Measurements from ENCODE around the gene PHF23. TPM values are rescaled to one million over a fixed set of nuclear protein-coding genes. Genes with fewer than 3 reads are reported as not detected.

The PHF23 gene
- total RNA-seq, 1 experiment from 2014 or later: 45.8 TPM

GRCh38 chr17:7228920-7229319, 10.3 kb downstream of the PHF23 start:
- peaks cover 14% of the 10 kb centered on the region for H3K4me1 Mint-ChIP-seq
- H3K36me3 Mint-ChIP-seq: peaks cover 38% of the 10 kb centered on the region
- ChIA-PET CTCF (no interaction called here), POLR2A (no interaction called here)
- no peaks in the 10 kb centered on the region for H3K27me3 Mint-ChIP-seq (ENCODE audit: low read depth)
- no peak for TF ChIP-seq NR3C1 (CRISPR knock-in tag; conservative IDR thresholded peaks at IDR 0.05; ENCODE audit: low read depth)
- no peak for TF ChIP-seq ELF4 (CRISPR knock-in tag; IDR thresholded peaks at IDR 0.05; ENCODE audit: low read depth)
- TF ChIP-seq RORB (CRISPR knock-in tag; IDR thresholded peaks at IDR 0.05): no peak
- no peak for TF ChIP-seq FOXJ3 (CRISPR knock-in tag; IDR thresholded peaks at IDR 0.05; ENCODE audit: borderline replicate concordance)
- TF ChIP-seq USF1 (CRISPR knock-in tag; IDR thresholded peaks at IDR 0.05): no peak
- no peak for TF ChIP-seq CDX4 (CRISPR knock-in tag; IDR thresholded peaks at IDR 0.05; ENCODE audit: borderline replicate concordance)
- TF ChIP-seq IRF2 (CRISPR knock-in tag; IDR thresholded peaks at IDR 0.05; ENCODE audit: borderline replicate concordance, low read depth): no peak
- TF ChIP-seq TEAD4 (CRISPR knock-in tag; IDR thresholded peaks at IDR 0.05): no peak
- no peak for TF ChIP-seq MYBL2 (CRISPR knock-in tag; IDR thresholded peaks at IDR 0.05)
- no peak for TF ChIP-seq HMGXB4 (CRISPR knock-in tag; IDR thresholded peaks at IDR 0.05)
- no peak for TF ChIP-seq ZNF138 (CRISPR knock-in tag; conservative IDR thresholded peaks at IDR 0.05)
- no peak for TF ChIP-seq JAZF1 (CRISPR knock-in tag; IDR thresholded peaks at IDR 0.05)
- TF ChIP-seq E2F4 (CRISPR knock-in tag; IDR thresholded peaks at IDR 0.05; ENCODE audit: borderline replicate concordance, low read depth): no peak
- H3K27ac Mint-ChIP-seq: no peak overlapping the region
- no peaks in the 10 kb centered on the region for H3K9me3 Mint-ChIP-seq
- no peak for DNase-seq (ENCODE audit: low spot score)
- no peak overlapping the region for H3K4me3 Mint-ChIP-seq
- no peak for ATAC-seq

- H3K4me1 Mint-ChIP-seq: peaks cover 2% of the 10 kb centered on the region
- DNase-seq (ENCODE audit: low spot score) (no peak), ATAC-seq (no peak)
- no peaks in the 10 kb centered on the region for H3K27me3 Mint-ChIP-seq (ENCODE audit: low read depth)
- H3K36me3 Mint-ChIP-seq: peaks cover 46% of the 10 kb centered on the region
- H3K27ac Mint-ChIP-seq: no peak overlapping the region
- CTCF ChIA-PET: no interaction called here
- H3K4me3 Mint-ChIP-seq: no peak overlapping the region
- TF ChIP-seq CDX4 (CRISPR knock-in tag; IDR thresholded peaks at IDR 0.05; ENCODE audit: borderline replicate concordance) (no peak), ZNF396 (CRISPR knock-in tag; IDR thresholded peaks at IDR 0.05; ENCODE audit: borderline replicate concordance) (no peak), STAT6 (CRISPR knock-in tag; conservative IDR thresholded peaks at IDR 0.05; ENCODE audit: low read depth) (no peak), TEAD4 (CRISPR knock-in tag; IDR thresholded peaks at IDR 0.05) (no peak), FOXP4 (CRISPR knock-in tag; IDR thresholded peaks at IDR 0.05) (no peak)
- POLR2A ChIA-PET: no interaction called here
- no peaks in the 10 kb centered on the region for H3K9me3 Mint-ChIP-seq
Observed at GRCh38 chr17:7226721-7227710, 12.2 kb downstream of the PHF23 start.
